GM12801 (cell line): ENCODE data around the gene CEP135.

ENCODE experiments used
- CTCF ChIP-seq: IDR thresholded peaks from one replicate; pipeline ENCODE4 v1.5.1; 2011; ENCODE audit warnings: control low read depth; ENCODE audit not compliant: insufficient read length; ENCODE audit errors: extremely low read depth

The CEP135 gene

GRCh38 chr4:56080384-56080783 lies 131.6 kb downstream of the CEP135 start:
- TF ChIP-seq CTCF: no peak

- TF ChIP-seq CTCF: no peak
Observed at GRCh38 chr4:56082829-56083228, 134.1 kb downstream of the CEP135 start.
